ENCODE results near the gene TOX2.

Gene TOX2

DNA sequence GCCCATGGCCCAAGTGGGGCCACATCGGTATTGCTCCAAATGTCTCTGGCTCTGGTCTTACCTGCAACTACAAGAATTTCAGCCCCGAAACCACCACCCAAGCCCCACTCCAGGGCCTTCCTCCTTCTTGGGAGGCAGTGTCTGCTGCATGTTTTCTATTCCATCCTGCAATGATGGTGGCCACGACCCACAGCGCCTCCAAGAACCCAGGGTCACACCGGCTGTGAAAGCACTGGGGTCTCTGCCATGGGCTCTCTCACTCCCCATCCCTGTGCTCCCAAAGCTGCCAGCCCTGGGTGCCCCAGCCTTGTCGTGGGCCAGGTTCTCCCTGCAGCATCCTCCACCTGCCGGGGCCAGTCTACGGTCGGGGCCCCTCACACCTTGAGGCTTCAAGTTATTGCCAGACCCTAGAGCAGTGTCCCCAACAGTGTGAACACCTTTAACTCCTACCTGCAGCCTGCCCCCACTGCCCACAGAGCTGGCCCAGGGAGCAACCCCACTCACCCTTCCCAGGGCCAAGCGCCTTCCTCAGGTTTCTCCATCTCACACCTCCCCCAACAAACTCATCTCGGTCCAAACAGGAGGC lies 157.0 kb downstream of the TOX2 start:
- Histone ChIP-seq H3K27me3 (replicated peaks) (no peaks in the 10 kb centered on the region), H3K4me3 (ENCODE audit: low read depth, low read length) (no peak overlapping the region), H3K27ac (no peak overlapping the region), H3K36me3 (replicated peaks) (no peaks in the 10 kb centered on the region)
- DNase-seq: no peak
- TF ChIP-seq CTCF (IDR thresholded peaks at IDR 0.05; ENCODE audit: low read depth, low read length, missing control alignments): no peak
- in situ Hi-C loops (cut with HindIII; ENCODE audit: low pct_ligation_motif_present, low sequenced_read_pairs): no loop called here

DNA sequence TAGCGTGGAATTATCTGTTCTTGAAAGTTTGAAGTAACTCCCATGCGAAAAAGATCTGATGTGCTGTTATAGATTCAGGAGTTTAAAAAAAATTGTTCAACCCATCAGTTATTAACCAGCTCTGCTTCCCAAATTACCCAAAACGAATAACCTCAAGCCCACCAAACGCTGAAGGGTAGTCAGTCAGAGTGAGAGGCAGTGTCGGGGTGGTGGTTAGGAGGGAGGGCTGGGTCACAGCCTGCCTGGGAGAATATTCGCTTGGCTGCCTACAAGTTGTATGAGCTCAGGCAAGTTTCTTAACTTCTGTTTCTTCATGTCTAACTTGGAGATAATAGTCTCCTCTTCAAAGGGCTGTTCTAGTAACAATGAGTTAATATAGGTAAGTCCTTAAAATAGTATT lies 157.7 kb downstream of the TOX2 start:
- no peak for TF ChIP-seq CTCF (IDR thresholded peaks at IDR 0.05; ENCODE audit: low read depth, low read length, missing control alignments)
- in situ Hi-C loops (cut with HindIII; ENCODE audit: low pct_ligation_motif_present, low sequenced_read_pairs): no loop called here
- no peak for DNase-seq
- no peak overlapping the region for H3K4me3 ChIP-seq (ENCODE audit: low read depth, low read length)
- no peak overlapping the region for H3K27ac ChIP-seq
- H3K27me3 ChIP-seq (replicated peaks): no peaks in the 10 kb centered on the region
- no peaks in the 10 kb centered on the region for H3K36me3 ChIP-seq (replicated peaks)

DNA sequence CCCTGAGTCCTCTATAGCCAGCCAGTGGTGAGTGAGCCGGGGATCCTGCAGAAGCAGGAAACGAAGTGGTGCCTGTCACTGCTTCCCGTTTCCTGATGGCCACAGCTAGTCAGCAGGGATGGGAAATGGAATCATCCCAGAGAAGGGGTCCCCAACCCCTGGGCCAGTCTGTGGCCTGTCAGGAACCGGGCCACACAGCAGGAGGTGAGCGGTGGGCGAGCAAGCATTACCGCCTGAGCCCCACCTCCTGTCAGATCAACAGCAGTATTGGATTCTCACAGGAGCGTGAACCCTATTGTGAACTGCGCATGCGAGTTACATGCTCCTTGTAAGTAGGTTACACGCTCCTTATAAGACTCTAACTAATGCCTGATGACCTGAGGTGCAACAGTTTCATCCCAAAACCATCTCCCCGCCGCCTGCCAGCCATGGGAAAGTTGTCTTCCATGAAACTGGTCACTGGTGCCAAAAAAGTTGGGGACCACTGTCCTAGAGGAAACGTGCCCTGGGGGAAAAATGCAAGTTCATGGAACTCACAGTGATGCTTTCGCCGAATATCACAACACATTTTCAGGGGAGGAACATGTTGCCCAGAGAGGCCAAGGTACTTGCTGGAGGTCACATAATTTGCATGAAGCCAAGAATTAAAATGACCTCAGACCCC lies 158.5 kb downstream of the TOX2 start:
- H3K27ac ChIP-seq: no peak overlapping the region
- in situ Hi-C loops (cut with HindIII; ENCODE audit: low pct_ligation_motif_present, low sequenced_read_pairs): no loop called here
- DNase-seq: no peak

DNA sequence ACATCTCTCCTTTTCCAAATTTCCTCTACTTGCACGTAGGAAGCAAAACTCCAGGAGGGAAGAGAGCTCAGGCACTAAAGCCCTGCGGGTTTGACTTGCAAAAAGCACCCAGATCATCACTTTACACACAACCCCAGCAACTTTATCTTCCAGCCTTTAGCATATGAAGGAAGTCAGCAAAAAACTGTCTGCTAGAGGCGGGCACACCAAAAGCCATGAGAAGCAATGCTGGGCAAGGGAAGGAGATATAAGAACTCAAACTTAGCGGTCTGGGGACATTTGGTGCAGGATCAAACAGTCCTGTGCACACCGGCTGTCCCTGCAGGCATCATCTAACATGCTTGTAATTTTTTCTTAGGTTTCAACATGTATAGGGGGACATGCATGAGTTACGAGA lies 159.0 kb downstream of the TOX2 start:
- DNase-seq: no peak
- in situ Hi-C loops (cut with HindIII; ENCODE audit: low pct_ligation_motif_present, low sequenced_read_pairs): no loop called here
- no peak for TF ChIP-seq CTCF (IDR thresholded peaks at IDR 0.05; ENCODE audit: low read depth, low read length, missing control alignments)

More for the DNA sequence above, 158.5 kb downstream of the TOX2 start:
- no peaks in the 10 kb centered on the region for H3K27me3 ChIP-seq (replicated peaks)
- H3K36me3 ChIP-seq (replicated peaks): no peaks in the 10 kb centered on the region
- TF ChIP-seq CTCF (IDR thresholded peaks at IDR 0.05; ENCODE audit: low read depth, low read length, missing control alignments): no peak
- no peak overlapping the region for H3K4me3 ChIP-seq (ENCODE audit: low read depth, low read length)

DNA sequence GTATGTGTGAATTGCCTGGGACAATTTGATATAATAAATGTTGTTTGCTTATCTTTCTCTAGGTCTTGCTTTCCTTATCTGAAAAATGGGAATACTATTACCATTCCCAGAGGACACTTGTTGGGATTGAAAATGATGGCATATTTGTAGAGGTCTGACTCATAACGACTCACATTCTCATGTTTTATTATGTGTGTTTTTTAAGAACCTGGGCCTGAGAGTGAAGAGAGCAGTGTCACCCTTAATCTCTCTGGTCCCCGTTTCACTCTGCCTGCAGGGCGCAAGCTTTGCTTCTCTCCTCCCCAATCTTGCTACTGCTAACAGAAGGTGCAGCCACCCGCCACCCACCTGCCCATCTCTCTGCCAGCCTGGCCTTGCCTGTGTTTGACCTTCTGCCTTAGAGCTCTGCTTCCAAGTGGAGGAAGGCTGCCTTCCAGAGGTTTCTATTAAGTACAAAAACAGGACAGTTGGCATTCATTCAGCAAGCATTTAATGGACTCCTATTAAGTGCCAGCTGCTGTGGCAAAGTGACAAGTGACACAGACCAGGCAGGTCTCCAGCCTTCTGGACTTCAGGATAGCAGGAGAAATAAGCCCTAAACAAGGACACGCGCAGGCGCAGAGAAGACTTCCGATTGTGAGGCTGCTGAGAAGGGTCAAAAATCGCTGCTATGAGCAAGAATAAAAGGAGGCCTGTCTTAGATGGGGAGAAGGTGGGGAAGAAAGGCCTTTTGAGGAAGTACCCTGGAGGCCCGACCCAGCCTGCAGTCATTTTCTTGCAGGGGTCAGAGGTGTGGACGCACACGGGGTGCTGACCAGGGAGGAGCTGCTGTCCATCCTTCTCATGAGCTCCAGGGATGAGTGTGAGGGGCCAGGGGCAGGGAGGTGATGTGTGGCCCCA lies 159.8 kb downstream of the TOX2 start:
- in situ Hi-C loops (cut with HindIII; ENCODE audit: low pct_ligation_motif_present, low sequenced_read_pairs): no loop called here
- H3K27me3 ChIP-seq (replicated peaks): no peaks in the 10 kb centered on the region
- DNase-seq: peak; percentile 28
- no peaks in the 10 kb centered on the region for H3K36me3 ChIP-seq (replicated peaks)
- TF ChIP-seq CTCF (IDR thresholded peaks at IDR 0.05; ENCODE audit: low read depth, low read length, missing control alignments): no peak
- H3K27ac ChIP-seq: no peak overlapping the region
- no peak overlapping the region for H3K4me3 ChIP-seq (ENCODE audit: low read depth, low read length)

More for the DNA sequence above, 159.0 kb downstream of the TOX2 start:
- H3K36me3 ChIP-seq (replicated peaks): no peaks in the 10 kb centered on the region
- no peaks in the 10 kb centered on the region for H3K27me3 ChIP-seq (replicated peaks)
- H3K27ac ChIP-seq: no peak overlapping the region
- no peak overlapping the region for H3K4me3 ChIP-seq (ENCODE audit: low read depth, low read length)
